HG03025 (cell line): ENCODE data around the gene STX8.

Experiments used
- ATAC-seq: cut with Tn5 transposase; IDR thresholded peaks from one replicate; pipeline ENCODE4 v1.9.1; 2021; ENCODE audit warnings: mild to moderate bottlenecking, moderate library complexity; ENCODE audit not compliant: unreplicated experiment, low FRiP score

STX8 gene

GRCh38 chr17:9234389-9234945 lies 341.2 kb downstream of the STX8 start:
- no peak for ATAC-seq

GRCh38 chr17:9233761-9234160 lies 341.9 kb downstream of the STX8 start:
- ATAC-seq = no peak

GRCh38 chr17:9233271-9233599 lies 342.4 kb downstream of the STX8 start:
- no peak for ATAC-seq

GRCh38 chr17:9232591-9233270 lies 342.9 kb downstream of the STX8 start:
- no peak for ATAC-seq

- no peak for ATAC-seq
These were observed 343.5 kb downstream of the STX8 start for GRCh38 chr17:9232155-9232475.

- ATAC-seq = no peak
These were observed 344.0 kb downstream of the STX8 start for GRCh38 chr17:9231449-9232154.

- ATAC-seq = no peak
These were observed 344.8 kb downstream of the STX8 start for GRCh38 chr17:9230861-9231260.

GRCh38 chr17:9230346-9230745 lies 345.3 kb downstream of the STX8 start:
- ATAC-seq = no peak

- no peak for ATAC-seq
These were observed 345.8 kb downstream of the STX8 start for GRCh38 chr17:9229826-9230201.

GRCh38 chr17:9229160-9229825 lies 346.3 kb downstream of the STX8 start:
- no peak for ATAC-seq

- ATAC-seq = no peak
These were observed 347.0 kb downstream of the STX8 start for GRCh38 chr17:9228408-9229159.

GRCh38 chr17:9227819-9228407 lies 347.7 kb downstream of the STX8 start:
- no peak for ATAC-seq

GRCh38 chr17:9226794-9227135 lies 348.9 kb downstream of the STX8 start:
- no peak for ATAC-seq

- no peak for ATAC-seq
These were observed 349.4 kb downstream of the STX8 start for GRCh38 chr17:9226130-9226793.

- no peak for ATAC-seq
These were observed 350.1 kb downstream of the STX8 start for GRCh38 chr17:9225305-9226101.

GRCh38 chr17:9224485-9224884 lies 351.1 kb downstream of the STX8 start:
- no peak for ATAC-seq

GRCh38 chr17:9223531-9223930 lies 352.1 kb downstream of the STX8 start:
- ATAC-seq = no peak

GRCh38 chr17:9221922-9222180 lies 353.8 kb downstream of the STX8 start:
- no peak for ATAC-seq

- no peak for ATAC-seq
These were observed 354.3 kb downstream of the STX8 start for GRCh38 chr17:9221147-9221921.
